ENCODE data around the gene PPP2R2C.

PPP2R2C gene

DNA sequence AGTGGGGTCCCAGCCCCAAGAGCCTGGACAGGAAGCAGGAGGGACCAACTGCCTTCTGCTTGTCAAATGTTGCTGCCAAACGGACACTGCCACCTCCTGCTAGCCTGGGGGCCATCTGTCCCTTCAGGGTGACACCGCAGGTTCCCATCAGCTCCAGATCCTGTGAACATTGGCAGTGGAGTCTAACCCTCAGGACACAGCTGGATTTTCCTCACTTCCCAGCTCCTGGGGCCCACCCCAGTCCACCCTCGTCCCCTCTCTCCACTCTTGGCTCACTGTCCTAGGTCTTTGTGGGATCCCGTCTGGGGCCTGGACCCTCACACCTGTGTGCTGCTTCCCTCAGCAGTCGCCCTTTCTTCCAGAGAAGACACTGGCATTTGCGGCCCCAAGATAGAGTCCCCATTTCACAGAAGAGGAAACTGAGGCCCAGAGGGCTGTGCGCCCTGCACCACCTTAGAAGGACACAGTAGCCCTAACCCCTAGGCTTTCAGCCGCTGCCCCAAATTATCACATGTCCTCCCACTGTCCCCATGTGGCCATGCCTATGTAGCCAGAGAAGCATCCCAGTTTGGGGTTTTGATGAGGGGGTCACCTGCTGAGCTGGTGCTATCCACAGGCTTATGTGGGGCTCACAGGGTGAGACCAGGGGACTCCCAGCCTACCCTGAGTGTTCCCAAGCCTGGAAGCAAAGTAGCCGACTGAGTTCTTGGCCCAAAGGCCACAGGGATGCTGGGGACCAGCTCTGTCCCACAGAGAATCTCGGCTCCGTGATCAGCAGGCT is 20.1 kb downstream of the PPP2R2C start:
- H3K27me3 ChIP-seq (ENCODE audit: control insufficient read depth in 5 of 5, insufficient read depth in 4 of 5, low read length in 5 of 5) = peaks cover 3 to 49% (median 23%) of the 10 kb centered on the region in 5 donors

DNA sequence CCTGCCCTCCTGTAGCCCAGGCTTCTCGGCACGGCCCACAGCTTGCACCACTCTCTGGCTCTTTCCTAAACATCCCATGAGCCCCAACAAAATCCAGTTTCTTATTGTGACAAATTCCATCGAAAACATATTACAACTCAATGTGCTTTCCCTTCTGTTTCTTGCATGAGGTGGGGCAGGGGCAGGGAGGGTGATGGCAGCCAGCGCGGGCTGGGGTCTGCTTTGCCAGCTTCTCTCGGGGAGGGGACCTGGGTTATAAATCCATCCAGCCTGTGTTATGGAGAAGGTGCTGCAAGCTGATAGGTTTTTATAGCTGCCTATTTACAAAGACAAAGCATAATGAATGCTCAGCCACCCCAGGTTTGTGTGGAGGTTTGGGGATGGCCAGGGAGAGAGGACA is 21.1 kb downstream of the PPP2R2C start:
- Histone ChIP-seq H3K4me1 (ENCODE audit: control insufficient read depth in 5 of 5, insufficient read depth in 5 of 5, low read length in 5 of 5) (peaks cover 4 to 22% (median 19%) of the 10 kb centered on the region in 5 donors), H3K9ac (ENCODE audit: low read length in 5 of 5) (no peak overlapping the region), H3K27me3 (ENCODE audit: control insufficient read depth in 5 of 5, insufficient read depth in 4 of 5, low read length in 5 of 5) (peaks cover 4 to 51% (median 27%) of the 10 kb centered on the region in 5 donors), H3K4me3 (ENCODE audit: low read depth in 1 of 5, low read length in 5 of 5) (no peak overlapping the region), H3K9me3 (ENCODE audit: control insufficient read depth in 5 of 5, low read length in 5 of 5) (no peaks in the 10 kb centered on the region), H3K36me3 (ENCODE audit: control insufficient read depth in 5 of 5, insufficient read depth in 5 of 5, low read length in 5 of 5) (no peaks in the 10 kb centered on the region), H3K27ac (ENCODE audit: low read depth, low read length) (no peak overlapping the region)

More for the DNA sequence above, 20.1 kb downstream of the PPP2R2C start:
- Histone ChIP-seq H3K27ac (ENCODE audit: low read depth, low read length) (no peak overlapping the region), H3K36me3 (ENCODE audit: control insufficient read depth in 5 of 5, insufficient read depth in 5 of 5, low read length in 5 of 5) (no peaks in the 10 kb centered on the region), H3K9me3 (ENCODE audit: control insufficient read depth in 5 of 5, low read length in 5 of 5) (no peaks in the 10 kb centered on the region), H3K4me3 (ENCODE audit: low read depth in 1 of 5, low read length in 5 of 5) (no peak overlapping the region), H3K9ac (ENCODE audit: low read length in 5 of 5) (no peak overlapping the region), H3K4me1 (ENCODE audit: control insufficient read depth in 5 of 5, insufficient read depth in 5 of 5, low read length in 5 of 5) (peaks cover 2 to 15% (median 11%) of the 10 kb centered on the region in 5 donors)

DNA sequence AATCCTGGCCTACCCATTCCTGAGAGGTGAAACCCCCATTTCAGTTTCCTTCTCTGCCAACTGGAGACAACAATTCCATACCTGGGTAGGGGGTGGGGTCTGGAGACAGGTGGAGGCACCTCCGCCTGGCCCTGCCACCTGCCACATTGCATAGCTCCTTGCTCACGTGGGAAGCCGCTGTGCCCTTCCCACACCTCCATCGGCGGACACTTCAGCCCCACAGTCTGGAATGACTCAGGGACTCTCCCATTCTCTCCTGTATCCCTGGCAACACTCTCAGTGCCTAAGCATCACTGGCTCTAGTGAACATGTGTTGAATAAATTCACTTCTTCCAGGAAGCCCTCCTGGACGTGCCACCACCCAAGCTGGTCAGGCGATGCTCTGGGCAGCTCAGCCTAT is 21.7 kb downstream of the PPP2R2C start:
- Histone ChIP-seq H3K36me3 (ENCODE audit: control insufficient read depth in 5 of 5, insufficient read depth in 5 of 5, low read length in 5 of 5) (no peaks in the 10 kb centered on the region), H3K9ac (ENCODE audit: low read length in 5 of 5) (no peak overlapping the region), H3K9me3 (ENCODE audit: control insufficient read depth in 5 of 5, low read length in 5 of 5) (no peaks in the 10 kb centered on the region), H3K27ac (ENCODE audit: low read depth, low read length) (no peak overlapping the region), H3K27me3 (ENCODE audit: control insufficient read depth in 5 of 5, insufficient read depth in 4 of 5, low read length in 5 of 5) (peaks cover 5 to 49% (median 27%) of the 10 kb centered on the region in 5 donors), H3K4me3 (ENCODE audit: low read depth in 1 of 5, low read length in 5 of 5) (no peak overlapping the region), H3K4me1 (ENCODE audit: control insufficient read depth in 5 of 5, insufficient read depth in 5 of 5, low read length in 5 of 5) (peaks cover 4 to 22% (median 19%) of the 10 kb centered on the region in 5 donors)

DNA sequence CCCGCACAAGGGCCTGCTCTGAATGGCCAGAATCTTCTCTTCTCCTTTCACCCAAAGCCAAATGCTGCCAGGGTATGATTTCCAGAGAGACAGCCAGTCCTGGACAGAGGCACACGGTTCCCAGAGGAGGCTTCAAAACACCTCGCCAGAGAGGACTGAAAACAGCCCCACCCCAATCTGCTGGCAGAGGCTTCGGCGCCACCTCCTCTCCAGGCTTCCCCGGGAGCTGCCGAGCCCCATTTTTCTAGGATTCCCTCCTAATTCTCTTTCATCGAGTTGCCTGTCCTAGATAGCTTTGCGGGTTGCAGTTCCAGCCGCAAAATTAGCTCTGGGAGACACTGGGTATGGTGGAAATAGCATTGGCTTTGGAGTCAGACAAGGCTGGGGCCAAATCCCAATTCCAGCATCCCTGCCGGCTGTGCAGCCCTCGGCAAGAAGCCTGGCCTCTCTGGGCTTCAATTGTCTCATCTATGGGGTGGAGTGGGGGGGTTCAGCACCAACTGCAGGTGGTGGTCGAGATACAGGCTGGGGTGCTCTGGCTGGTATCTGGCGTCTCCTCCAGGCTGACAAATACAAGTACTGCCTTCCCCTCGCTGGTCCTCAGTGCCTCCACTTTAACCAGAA is 22.6 kb downstream of the PPP2R2C start:
- H3K9ac ChIP-seq (ENCODE audit: low read length in 5 of 5) = no peak overlapping the region
- H3K4me1 ChIP-seq (ENCODE audit: control insufficient read depth in 5 of 5, insufficient read depth in 5 of 5, low read length in 5 of 5) = peaks cover 4 to 22% (median 19%) of the 10 kb centered on the region in 5 donors
- peaks cover 5 to 43% (median 23%) of the 10 kb centered on the region in 5 donors for H3K27me3 ChIP-seq (ENCODE audit: control insufficient read depth in 5 of 5, insufficient read depth in 4 of 5, low read length in 5 of 5)
- H3K27ac ChIP-seq (ENCODE audit: low read depth, low read length) = no peak overlapping the region
- H3K36me3 ChIP-seq (ENCODE audit: control insufficient read depth in 5 of 5, insufficient read depth in 5 of 5, low read length in 5 of 5) = no peaks in the 10 kb centered on the region
- H3K4me3 ChIP-seq (ENCODE audit: low read depth in 1 of 5, low read length in 5 of 5) = no peak overlapping the region
- no peaks in the 10 kb centered on the region for H3K9me3 ChIP-seq (ENCODE audit: control insufficient read depth in 5 of 5, low read length in 5 of 5)

DNA sequence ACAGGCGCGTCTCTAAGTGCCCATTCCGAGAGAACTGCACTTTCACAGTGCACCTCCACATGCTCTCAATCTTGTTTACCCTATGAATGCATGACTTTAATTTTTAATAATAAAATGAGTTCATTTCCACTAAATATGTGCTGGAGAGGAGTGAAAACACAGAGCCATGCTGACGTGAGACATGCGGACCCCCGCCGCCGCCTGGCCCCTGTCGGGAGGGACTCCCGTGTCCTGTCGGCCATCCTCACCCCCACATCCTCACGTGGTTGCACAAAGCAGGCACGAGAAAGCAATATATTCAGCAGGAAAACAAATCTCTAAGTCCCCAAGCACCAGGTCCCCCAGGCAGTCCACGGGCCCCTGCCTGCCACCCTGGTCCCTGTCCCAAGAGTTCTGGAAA is 23.1 kb downstream of the PPP2R2C start:
- Histone ChIP-seq H3K9me3 (ENCODE audit: control insufficient read depth in 5 of 5, low read length in 5 of 5) (no peaks in the 10 kb centered on the region), H3K4me1 (ENCODE audit: control insufficient read depth in 5 of 5, insufficient read depth in 5 of 5, low read length in 5 of 5) (peaks cover 4 to 22% (median 19%) of the 10 kb centered on the region in 5 donors), H3K36me3 (ENCODE audit: control insufficient read depth in 5 of 5, insufficient read depth in 5 of 5, low read length in 5 of 5) (no peaks in the 10 kb centered on the region), H3K9ac (ENCODE audit: low read length in 5 of 5) (no peak overlapping the region), H3K4me3 (ENCODE audit: low read depth in 1 of 5, low read length in 5 of 5) (no peak overlapping the region), H3K27ac (ENCODE audit: low read depth, low read length) (no peak overlapping the region), H3K27me3 (ENCODE audit: control insufficient read depth in 5 of 5, insufficient read depth in 4 of 5, low read length in 5 of 5) (peaks cover 5 to 44% (median 28%) of the 10 kb centered on the region in 5 donors)

DNA sequence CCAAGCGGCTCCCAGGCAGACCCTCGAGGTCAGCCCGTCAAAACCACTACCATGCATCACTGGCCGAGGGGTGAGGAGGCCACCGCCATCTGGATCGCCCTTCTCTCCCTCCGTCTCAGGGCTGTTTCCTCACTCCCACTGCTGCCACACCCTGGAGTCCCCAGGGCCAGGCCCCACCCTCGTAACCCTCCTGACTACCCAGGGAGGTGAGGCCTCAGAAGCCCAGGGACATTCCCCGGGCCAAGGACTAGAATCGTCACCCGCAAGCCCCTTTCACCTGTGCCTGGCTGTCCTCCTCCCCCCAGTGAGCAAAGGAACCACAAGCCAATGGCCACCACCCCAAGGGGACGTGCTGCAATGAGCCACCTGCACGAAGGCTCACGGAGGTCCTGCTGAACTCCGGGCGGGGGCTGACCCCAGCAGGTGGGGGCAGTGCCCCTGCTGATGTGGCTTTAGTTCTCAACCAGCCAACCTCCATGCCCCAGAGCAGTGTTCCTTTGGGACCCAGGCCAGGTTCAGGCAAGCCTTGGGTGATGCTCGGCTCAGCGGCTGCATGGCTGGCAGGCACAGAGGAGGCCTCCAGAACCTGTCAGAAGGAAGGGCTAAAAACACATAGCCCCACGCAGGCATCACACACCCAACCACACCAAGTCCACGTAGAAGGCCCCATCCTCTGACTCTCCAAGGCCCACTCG is 23.8 kb downstream of the PPP2R2C start:
- H3K27me3 ChIP-seq (ENCODE audit: control insufficient read depth in 5 of 5, insufficient read depth in 4 of 5, low read length in 5 of 5) = peaks cover 5 to 45% (median 33%) of the 10 kb centered on the region in 5 donors
- H3K9me3 ChIP-seq (ENCODE audit: control insufficient read depth in 5 of 5, low read length in 5 of 5) = no peaks in the 10 kb centered on the region
- no peak overlapping the region for H3K9ac ChIP-seq (ENCODE audit: low read length in 5 of 5)
- H3K36me3 ChIP-seq (ENCODE audit: control insufficient read depth in 5 of 5, insufficient read depth in 5 of 5, low read length in 5 of 5) = no peaks in the 10 kb centered on the region
- H3K4me3 ChIP-seq (ENCODE audit: low read depth in 1 of 5, low read length in 5 of 5) = no peak overlapping the region
- H3K27ac ChIP-seq (ENCODE audit: low read depth, low read length) = no peak overlapping the region
- H3K4me1 ChIP-seq (ENCODE audit: control insufficient read depth in 5 of 5, insufficient read depth in 5 of 5, low read length in 5 of 5) = peaks cover 4 to 22% (median 19%) of the 10 kb centered on the region in 5 donors

DNA sequence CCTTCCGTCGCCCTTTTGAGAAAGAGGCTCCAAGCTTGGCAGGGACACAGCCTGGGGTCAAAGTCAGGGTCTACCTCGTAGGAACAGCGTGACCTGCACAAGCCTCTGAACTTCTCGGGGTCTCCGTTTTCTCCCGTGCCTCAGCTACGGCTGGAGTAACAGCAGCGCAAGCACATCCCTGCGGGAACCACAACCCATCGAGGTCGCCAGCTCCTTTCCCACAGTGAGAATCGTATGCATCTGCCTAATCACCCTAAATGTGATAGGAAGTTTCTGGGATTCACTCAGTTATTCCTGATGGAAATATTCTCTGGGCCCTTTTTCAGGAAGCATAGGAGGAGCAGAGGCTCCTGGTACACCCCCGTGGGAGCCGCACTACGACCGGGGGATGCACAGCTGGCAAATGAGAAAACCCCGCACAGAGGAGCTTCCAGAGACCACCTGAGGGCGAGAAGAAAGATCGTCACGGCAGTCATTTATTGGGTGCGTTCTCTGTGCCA is 24.7 kb downstream of the PPP2R2C start:
- peaks cover 7 to 22% (median 19%) of the 10 kb centered on the region in 5 donors for H3K4me1 ChIP-seq (ENCODE audit: control insufficient read depth in 5 of 5, insufficient read depth in 5 of 5, low read length in 5 of 5)
- peaks cover 5 to 46% (median 38%) of the 10 kb centered on the region in 5 donors for H3K27me3 ChIP-seq (ENCODE audit: control insufficient read depth in 5 of 5, insufficient read depth in 4 of 5, low read length in 5 of 5)
- H3K36me3 ChIP-seq (ENCODE audit: control insufficient read depth in 5 of 5, insufficient read depth in 5 of 5, low read length in 5 of 5) = no peaks in the 10 kb centered on the region
- no peaks in the 10 kb centered on the region for H3K9me3 ChIP-seq (ENCODE audit: control insufficient read depth in 5 of 5, low read length in 5 of 5)
- no peak overlapping the region for H3K4me3 ChIP-seq (ENCODE audit: low read depth in 1 of 5, low read length in 5 of 5)
- no peak overlapping the region for H3K9ac ChIP-seq (ENCODE audit: low read length in 5 of 5)
- H3K27ac ChIP-seq (ENCODE audit: low read depth, low read length) = no peak overlapping the region

DNA sequence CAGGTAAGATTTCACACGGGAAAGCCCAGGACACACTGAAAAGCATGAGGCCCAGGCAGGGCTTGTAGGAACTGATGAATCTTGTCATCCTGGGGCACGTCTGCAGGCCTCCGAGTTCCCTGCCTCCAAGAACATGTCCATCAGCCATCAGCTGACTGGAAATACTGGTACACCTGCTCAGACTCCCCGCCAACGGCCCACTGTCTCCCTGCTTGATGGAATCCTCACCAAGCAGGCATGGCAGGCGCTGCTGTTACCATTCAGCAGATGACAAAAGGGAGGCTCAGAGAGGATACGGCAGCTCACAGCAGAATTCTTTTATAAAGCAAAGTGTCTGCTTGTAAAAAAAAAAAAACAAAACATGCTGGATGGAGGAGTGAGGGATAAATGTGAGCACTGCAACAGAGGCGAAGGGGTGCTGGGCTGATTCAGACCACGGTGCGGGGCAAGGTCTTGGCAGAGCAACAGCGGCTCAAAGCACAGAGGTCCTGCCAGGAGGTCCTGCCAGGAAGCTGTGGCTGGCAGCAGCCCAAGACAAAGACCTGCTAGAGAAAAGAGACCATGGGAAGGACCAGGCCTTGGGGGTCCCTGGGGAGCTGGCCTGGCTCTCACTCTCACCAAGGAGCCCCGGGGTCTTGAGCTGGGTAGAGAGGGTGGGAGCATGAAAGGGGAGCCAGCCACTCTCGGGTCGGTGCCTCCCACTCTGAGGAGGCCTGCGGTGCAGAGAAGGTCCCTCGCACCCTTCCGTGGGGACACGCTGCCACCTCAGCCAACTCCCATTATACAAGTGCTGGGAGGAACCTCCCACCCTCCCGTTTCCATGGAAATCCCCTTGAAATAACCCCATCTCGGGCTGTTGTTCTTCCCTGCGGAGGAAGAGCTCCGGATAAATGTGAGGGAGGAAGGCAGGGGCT is 25.6 kb downstream of the PPP2R2C start:
- Histone ChIP-seq H3K4me3 (ENCODE audit: low read depth in 1 of 5, low read length in 5 of 5) (no peak overlapping the region), H3K27me3 (ENCODE audit: control insufficient read depth in 5 of 5, insufficient read depth in 4 of 5, low read length in 5 of 5) (peaks cover 2 to 42% (median 40%) of the 10 kb centered on the region in 5 donors), H3K27ac (ENCODE audit: low read depth, low read length) (no peak overlapping the region), H3K4me1 (ENCODE audit: control insufficient read depth in 5 of 5, insufficient read depth in 5 of 5, low read length in 5 of 5) (peaks cover 7 to 22% (median 19%) of the 10 kb centered on the region in 5 donors), H3K36me3 (ENCODE audit: control insufficient read depth in 5 of 5, insufficient read depth in 5 of 5, low read length in 5 of 5) (no peaks in the 10 kb centered on the region), H3K9me3 (ENCODE audit: control insufficient read depth in 5 of 5, low read length in 5 of 5) (no peaks in the 10 kb centered on the region), H3K9ac (ENCODE audit: low read length in 5 of 5) (no peak overlapping the region)

DNA sequence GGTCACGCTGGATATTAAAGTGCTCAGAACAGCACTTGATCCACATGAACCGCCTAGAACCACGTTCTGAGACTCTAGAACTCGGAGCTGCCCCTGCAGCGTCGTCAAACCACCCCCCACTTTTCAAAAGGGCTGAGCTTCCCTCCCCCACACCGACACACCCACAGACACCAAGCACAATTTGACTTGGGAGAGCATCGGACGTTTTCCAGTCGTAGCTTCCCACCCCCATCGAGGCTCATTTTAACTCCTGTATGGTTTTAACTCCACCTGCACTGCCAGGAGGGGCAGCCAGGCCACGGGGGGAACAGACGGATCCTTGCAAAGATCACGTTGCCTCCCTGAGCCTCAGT is 26.3 kb downstream of the PPP2R2C start:
- Histone ChIP-seq H3K9ac (ENCODE audit: low read length in 5 of 5) (no peak overlapping the region), H3K9me3 (ENCODE audit: control insufficient read depth in 5 of 5, low read length in 5 of 5) (peaks cover 0 to 3% (median 0%) of the 10 kb centered on the region in 5 donors), H3K27me3 (ENCODE audit: control insufficient read depth in 5 of 5, insufficient read depth in 4 of 5, low read length in 5 of 5) (peaks cover 2 to 49% (median 44%) of the 10 kb centered on the region in 5 donors), H3K4me1 (ENCODE audit: control insufficient read depth in 5 of 5, insufficient read depth in 5 of 5, low read length in 5 of 5) (peaks cover 7 to 22% (median 19%) of the 10 kb centered on the region in 5 donors), H3K27ac (ENCODE audit: low read depth, low read length) (no peak overlapping the region), H3K4me3 (ENCODE audit: low read depth in 1 of 5, low read length in 5 of 5) (no peak overlapping the region), H3K36me3 (ENCODE audit: control insufficient read depth in 5 of 5, insufficient read depth in 5 of 5, low read length in 5 of 5) (no peaks in the 10 kb centered on the region)
